Activated T-cell treated with anti-CD3 and anti-CD28 coated beads for 4 hours (primary cell): Measurements from ENCODE around the gene C6orf89.

Experiments
- DNase-seq: peaks from one replicate; pipeline ENCODE4 v3.0.0-alpha.2; 2020

The C6orf89 gene

DNA sequence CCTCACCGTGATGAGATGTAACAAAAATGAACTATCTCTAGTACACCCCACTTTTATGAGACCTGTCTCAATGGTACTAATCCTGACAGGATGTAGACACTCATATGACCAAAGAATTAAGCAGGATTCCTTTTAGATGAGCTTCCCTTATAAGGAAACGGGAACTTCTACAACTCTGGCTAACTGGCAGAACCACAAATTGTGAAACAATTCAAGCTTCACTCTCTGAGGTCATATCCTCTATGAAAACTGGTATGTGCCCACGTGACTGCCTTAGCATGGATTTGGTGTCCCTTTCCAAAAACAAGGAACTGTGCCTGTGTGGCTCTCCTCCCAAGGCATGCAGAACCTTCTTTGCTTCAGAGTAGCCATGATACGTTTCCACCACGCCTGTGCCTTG is 32.4 kb upstream of the C6orf89 start:
- DNase-seq, result no peak

DNA sequence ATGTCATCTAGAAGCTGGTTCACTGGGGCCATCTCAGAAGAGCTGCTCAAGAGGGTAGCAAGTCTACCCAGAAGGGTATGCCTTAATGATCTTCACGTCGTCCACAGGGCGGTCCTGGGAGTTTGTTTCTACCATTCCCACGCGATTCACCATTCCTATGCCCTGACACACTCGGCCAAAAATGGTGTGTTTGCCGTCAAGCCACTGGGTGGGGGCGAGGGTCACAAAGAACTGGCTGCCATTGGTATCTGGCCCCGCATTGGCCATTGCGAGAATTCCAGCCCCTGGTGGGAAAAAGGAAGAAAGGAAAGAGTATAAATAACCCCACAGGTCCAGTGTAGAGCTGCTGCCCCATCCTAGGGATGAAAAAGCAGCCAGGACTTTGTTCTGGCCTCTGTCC is 30.0 kb upstream of the C6orf89 start:
- no peak for DNase-seq

DNA sequence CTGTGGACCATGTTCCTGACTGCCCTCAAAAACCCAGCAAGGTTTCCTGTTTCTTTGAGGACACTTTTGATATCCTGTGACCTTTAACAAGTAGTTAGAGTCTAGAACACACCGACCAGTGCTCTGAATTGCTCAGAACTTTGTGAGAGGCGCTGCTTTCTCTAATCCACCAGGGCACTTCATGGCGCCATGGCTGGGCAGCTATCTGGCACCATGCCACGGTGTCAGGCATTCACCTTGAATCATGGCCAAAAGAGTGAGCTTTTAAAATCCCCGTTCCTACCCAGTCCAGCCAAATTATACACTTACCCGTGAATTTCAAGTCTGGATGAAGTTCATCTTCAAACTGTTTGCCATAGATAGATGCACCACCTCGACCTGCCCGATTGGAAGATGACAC is 29.5 kb upstream of the C6orf89 start:
- no peak for DNase-seq

DNA sequence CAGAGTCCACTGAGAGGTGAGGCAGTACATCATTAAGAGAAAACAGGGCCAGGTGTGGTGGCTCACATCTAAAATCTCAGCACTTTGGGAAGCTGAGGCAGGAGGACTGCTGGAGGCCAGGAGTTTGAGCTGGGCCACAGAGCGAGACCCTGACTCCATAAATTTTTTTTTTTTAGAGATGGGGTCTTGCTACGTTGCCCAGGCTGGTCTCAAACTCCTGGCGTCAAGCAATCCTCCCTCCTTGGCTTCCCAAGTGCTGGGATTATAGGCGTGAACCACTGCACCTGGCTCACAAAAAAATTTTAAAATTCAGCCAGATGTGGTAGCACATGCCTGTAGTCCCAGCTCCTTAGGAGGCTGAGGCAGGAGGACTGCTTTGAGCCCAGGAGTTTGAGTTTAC is 28.4 kb upstream of the C6orf89 start:
- no peak for DNase-seq

DNA sequence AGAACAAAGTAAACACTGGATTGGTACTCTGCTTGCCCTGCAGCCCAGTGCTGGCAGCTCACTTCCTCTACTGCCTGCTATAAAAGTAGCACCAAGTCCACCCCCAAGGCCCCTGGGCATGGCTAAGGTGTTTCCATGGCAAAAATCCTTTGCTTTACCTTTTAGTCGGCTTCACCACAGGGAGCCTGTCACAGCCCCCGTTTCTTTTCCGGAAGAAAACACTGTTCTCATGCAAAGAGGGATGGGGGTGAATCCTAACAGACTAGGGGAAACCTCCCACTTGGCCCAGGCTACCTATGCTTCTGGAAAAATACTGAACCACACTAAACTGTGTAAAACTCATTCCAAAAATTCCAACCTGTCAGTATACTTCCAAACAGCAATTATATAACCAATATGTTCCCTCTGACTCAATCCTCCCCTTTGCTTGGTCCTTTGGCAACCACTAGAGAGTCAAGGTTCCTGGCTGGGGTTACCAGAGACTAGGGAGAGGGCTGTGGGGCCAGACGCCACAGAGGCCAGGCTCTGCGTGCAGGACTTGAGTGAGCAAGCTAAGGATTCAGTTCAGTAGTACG is 27.3 kb upstream of the C6orf89 start:
- DNase-seq, result no peak

DNA sequence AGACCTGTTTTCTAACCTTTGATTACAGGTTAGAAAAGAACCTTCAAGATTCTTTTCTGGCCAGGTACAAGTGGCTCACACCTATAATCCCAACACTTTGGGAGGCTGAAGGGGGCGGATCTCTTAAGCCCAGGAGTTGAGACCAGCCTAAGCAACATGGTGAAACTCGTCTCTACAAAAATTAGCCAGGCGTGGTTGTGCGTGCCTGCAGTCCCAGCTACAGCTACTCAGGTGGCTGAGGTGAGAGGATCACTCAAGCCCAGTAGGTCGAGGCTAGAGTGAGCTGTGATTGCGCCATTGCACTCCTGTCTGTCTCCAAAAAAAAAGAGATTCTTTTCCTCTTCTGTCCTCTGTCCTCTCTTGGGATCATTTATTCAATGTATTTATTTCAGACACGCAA is 25.6 kb upstream of the C6orf89 start:
- no peak for DNase-seq

DNA sequence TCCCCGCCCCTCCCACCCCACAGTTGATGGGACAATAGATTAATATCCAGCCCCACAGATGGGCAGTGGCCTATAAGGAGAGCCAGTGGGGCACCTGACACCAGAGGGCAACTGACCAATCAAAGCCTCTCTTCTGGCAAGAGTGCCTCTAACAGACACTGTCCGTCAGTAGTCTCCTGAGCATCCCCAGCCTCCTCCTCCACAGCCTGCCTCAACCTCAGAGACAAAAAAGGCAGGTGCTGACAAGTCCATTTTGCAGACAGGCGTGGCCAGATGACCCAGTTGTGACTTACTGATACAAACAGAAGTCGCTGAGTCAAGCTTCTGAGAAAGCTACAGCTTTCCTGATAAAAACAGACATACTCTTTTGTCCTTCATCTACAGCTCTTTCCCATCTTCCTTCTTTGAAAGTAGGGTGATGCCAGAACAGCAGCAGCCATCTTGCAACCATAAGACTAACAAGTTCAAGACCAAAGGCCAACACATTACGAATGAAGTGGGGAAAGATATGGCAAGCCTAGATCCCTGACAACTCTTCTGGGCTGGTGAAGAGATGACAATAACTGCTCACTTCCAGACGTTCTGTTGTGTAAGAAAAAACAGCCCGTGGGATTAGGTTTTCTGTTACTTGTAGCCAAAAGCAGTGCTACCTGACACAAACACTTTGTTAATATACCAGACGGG is 23.4 kb upstream of the C6orf89 start:
- no peak for DNase-seq

DNA sequence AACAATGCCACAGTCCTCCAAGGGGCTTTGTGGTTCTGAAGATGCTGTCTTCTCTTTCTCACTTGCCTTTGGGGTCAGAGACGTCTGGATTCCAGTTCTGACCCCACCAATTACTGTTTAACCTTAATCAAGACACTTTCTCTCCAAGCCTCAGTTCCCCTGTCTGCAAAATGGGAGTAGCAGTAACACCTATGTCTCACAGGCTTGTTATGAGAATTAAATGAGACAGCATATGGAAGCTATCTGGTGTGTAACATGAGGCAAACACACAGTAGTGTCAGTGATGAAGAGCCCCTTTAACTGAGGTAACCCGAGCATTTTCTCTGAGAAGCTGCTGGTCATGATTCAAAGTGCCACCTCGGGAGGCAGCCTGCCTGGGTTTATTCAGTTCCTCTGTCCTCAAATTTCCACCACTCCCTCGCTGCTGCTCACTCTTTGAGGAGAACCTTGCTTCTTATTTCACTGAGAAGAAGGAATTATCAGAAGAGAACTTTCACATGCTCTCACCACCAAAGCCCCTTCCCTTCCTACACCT is 22.8 kb upstream of the C6orf89 start:
- DNase-seq, result no peak

DNA sequence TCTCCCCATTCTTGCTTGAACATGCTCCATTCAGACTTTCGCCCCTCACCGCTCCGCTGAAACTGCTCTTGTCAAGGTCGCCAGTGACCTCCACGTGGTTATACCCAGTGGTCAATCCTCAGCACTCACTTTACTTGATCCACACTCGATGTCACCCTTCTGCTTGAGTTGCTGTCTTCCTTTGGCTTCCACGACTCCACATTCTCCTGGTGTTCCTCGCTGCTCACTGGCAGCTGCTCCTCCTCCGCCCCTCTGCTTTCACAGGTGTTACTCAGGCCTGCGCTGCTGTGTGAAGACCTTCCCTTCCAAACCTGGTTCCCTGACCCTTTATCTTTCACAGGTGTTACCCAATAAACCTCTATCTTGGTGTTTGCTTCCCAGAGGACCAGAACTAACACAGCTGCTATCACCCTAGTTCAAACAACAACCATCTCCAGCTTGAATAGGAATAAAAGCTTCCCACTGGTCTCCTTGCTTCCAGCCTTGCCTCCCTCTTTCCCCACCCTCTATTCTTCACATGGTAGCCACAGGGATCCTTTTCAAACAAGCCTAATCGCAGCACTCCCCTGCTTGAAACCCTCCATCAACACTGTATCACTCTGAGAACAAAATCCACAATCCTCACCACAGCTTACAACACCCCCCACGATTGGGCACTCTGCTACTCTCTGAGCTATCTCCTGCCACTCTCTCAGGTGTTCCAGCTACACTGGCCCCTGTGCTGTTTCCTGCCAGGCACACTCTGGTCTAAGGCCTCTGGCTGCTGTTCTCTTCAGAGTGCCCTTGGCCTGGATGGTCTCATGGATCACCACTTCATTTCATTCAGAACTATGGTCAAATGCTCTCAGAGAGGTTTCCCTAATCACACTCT is 21.8 kb upstream of the C6orf89 start:
- no peak for DNase-seq

DNA sequence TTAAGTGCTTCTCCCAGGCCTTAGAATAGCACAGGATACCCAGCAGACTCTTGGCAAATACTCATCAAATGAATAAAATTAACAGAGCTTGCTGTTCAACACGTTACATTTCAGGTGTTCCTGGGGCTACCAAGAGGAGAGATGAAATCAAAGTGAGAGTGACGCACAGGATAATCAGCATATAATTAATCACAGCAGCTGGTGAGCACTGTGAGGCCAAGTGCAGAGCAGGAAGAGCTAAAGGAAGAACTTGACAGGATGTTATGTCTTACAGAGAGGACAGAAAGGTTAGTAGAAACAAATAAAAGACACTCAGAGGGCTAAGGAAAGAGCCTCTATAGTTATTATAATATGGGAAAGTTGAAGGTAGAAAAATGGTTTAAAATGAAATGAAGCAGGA is 19.9 kb upstream of the C6orf89 start:
- no peak for DNase-seq

DNA sequence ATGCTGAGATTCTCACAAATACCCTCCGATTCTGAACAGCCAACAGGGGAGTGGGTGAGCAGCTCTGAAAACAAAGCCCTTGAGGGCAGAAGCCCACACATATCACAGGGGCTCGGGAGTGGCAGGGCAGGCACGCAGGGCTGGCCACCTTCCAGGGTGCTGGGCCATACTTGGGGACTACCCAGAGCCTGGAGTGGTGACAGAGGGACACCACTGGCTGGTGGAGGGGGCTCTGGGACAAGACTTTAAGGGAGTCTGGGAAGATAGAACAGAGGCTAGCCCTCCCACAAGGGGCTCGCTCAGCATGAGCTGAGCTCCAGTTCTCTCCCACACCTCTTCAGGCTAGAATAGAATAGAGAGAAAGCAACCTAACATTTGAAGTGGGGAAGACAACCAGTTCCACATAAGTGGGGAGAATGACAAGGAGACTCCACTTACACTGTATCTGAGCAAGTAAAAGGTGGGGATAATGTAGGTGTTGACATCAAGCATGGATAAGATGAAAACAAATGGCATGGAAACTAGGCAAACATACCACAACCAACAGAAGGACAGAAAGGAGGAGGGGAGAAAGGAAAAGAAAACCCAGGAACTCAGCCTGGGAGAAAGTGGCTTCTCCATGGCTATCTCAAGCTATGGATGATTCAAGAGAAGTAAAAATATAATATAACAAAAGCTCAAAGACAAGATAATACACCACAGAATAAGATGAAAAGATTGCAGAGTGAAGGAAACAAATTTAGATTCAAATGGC is 18.1 kb upstream of the C6orf89 start:
- no peak for DNase-seq

DNA sequence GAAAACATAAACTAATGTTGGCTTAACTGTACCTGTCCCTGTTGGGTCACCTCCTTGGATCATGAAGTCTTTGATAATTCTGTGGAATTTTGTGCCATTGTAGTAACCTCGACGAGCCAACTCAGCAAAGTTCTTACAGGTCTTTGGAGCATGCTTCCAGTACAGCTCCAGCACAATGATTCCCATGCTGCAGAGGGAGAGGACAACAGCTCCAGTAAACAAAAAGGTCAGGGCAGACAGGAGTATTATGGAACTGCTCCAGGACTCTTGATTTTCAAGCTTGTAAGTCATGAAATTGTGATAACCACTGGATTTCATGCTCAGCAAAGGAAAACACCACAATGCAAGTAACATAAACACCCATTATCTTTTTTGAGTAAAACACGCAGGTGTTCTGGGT is 14.1 kb upstream of the C6orf89 start:
- no peak for DNase-seq

DNA sequence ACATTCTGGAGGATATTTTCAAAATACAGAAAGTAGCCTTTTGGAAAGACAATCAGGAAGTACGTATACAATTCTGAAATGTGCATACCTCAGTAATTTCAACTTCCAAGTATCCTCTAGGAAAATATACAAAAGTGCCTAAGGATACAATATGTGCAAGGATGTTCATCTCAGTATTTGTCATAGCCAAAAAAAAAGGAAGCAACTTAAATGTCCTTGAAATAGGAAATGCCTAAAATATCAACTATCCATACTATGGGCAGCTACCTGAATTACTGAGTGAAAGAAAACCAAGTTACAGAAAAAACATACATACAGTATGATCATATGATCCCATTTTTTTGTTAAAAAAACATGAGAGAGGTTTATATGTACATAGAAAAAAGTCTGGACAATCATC is 12.6 kb upstream of the C6orf89 start:
- DNase-seq, result no peak

DNA sequence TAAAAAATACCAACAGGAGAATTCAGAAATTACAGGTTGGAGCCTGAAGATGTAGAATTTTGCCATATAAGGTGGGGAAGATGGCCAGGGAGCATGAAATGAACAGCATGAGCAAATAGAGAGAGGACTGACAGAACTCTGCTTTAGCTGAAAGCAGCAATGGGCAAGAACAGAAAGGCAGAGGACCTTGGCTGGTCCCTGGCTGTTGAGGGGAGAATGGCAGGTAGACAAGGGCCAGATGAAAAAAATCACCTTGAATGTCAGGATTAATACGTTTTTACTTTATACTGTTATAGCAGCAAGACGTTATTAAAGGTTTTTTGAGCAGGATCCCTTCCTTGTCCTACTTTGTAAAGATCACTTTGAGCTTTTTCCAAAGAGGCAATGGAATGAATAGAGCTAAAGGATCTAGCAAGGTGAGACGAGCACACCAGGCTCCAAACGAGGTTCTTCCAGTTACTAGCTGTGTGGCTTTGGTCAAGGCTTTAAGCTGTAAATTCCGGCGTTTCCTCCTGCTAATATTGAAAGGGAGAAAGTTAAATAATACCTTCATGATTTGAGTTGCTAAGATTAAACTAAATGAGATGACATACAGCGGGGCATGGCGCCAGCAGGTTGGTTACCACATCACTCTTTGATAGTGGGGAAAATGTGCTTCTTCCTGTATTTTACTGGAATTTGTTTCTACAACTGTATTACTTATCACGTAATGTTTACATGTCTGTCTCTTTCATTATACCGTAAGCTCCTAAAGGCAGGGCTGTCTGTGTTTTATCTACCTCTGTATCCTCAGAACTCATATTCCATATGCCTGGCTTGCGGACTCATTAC is 11.9 kb upstream of the C6orf89 start:
- DNase-seq, result no peak

DNA sequence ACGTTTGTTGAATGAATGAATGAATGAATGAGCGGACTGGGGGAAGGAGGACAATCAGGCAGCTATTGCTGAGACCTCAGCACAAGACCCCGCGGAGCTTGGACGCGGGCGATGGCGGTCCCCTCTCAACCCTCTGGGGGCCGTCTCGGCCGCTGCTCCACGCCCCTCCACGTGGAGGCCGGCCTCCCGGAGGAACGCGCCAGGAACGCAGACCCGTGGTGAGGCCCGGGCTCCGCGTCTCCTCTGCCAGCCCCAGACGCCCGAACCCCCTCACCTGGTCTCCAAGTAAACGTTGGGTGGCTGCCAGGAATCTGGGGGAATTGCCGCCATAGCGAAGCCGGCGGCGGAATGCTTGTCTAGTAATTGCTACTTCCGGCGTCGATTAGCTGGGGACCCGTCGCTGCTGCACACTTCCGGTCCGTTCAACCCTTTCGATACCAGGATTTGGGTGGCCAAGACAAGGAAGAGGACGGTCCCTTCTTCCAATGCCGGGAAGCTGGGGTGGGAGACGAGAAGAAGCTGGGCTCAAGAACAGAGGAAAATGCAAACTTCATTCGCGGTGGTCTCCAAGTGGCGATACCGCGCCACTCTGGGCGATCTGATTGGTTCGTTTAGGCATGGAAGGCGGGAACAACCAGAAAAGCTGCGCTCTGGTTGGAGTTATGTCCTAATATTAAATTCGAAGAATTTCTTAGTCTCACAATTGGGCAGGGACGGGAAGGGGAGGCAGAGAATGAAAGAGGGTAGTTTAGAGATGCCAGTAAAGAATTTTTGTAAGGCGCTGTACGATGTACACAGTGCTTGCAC is 11.1 kb upstream of the C6orf89 start, which contains the start of gene PPIL1:
TSS of gene PPIL1 (minus strand) at position 361 of the 807 bp plus-strand sequence. CDS start at position 330, 31 bp downstream.
- peak; percentile 74 for DNase-seq

DNA sequence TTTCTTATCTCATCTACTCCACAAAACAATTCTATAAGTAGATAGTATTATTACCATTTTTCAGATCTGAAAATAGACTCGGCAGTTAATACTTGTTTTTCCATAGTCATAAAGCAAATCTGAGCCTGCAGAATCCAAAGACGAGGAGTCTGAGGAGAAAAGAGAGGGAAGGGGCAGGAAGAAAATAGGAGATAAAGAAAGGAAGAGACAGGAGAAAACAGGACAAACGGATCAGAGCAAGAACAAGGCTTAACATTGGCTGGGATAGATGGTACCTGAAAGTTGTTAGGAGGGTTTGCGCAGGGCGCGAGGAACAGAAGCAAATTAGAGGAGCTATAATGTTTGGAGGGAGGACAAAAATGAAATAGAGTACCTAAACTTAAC is 10.5 kb upstream of the C6orf89 start:
- DNase-seq, result no peak

DNA sequence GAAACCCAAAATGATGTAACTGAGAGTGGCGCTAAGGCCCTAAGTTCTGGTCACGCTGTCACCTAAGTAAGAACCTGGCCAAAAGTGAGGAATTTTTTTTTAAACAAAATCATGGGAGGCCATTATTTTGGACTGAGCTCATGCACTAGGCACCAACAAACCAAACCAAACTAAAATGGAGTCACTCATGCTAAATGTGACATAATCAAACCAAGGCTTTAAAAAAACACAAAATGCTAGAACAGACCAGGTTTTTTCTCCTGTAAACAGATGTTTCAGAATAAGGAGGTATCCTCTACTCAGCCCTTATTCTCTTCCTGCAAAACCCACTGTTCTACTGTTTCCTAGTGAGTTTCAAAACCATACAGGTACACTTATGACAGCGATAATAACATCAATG is 1.1 kb upstream of the C6orf89 start:
- no peak for DNase-seq

DNA sequence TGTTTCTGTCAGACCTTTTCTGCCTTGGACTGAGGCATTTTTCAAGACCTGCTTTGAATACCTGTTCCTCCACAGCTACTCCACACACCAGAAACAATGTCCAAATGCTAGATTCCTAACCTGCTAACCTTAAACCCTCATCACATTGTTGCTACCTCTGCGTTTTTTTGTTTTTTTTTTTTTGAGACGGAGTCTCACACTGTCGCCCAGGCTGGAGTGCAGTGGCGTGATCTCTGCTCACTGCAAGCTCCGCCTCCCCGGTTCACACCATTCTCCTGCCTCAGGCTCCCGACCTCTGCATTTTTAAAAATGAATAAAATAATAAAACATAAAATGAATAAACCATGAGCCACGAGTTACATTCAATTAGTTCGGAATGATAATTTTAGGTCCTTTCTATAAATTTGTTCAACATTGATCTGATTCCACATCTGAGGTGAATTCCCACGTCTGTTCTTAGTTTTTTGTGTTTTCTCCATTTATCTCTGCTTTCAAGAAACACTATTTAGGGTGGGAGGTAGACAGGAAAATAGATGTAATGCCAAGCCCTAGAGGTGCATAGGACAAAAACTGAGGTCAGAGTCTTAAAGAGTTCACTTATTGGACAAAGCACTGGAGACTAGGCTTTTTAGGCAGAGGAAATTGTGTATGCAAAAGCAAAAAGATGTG is 1.3 kb downstream of the C6orf89 start:
- no peak for DNase-seq

DNA sequence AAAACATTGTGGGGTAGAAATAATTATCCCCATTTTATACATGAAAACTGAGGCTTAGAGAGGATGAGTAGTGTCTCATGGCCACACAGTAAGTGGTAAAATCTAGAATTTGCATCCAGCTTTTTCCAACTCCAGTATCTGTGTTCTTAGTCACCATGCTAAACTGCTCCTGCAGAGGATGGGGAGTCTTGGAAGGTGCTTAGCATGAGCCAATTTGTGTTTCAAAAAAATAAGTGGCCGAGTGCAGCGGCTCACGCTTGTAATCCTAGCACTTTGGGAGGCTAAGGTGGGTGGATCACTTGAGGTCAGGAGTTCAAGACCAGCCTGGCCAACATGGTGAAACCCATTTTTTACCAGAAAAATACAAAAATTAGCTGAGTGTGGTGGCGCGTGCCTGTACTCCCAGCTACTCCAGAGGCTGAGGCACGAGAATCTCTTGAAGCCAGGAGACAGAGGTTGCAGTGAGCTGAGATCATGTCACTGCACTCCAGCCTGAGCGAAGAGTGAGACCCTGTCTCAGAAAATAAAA is 2.4 kb downstream of the C6orf89 start:
- DNase-seq, result no peak
